NOMO-1 (cell line): Measurements from ENCODE around the gene SGK1.

ENCODE experiments used
- DNase-seq, 2 experiments: peaks; one replicate each; lab custom pipeline; 2025; ENCODE audit not compliant: unreplicated experiment in 2 of 2; lab: John Stamatoyannopoulos, UW

The SGK1 gene

DNA sequence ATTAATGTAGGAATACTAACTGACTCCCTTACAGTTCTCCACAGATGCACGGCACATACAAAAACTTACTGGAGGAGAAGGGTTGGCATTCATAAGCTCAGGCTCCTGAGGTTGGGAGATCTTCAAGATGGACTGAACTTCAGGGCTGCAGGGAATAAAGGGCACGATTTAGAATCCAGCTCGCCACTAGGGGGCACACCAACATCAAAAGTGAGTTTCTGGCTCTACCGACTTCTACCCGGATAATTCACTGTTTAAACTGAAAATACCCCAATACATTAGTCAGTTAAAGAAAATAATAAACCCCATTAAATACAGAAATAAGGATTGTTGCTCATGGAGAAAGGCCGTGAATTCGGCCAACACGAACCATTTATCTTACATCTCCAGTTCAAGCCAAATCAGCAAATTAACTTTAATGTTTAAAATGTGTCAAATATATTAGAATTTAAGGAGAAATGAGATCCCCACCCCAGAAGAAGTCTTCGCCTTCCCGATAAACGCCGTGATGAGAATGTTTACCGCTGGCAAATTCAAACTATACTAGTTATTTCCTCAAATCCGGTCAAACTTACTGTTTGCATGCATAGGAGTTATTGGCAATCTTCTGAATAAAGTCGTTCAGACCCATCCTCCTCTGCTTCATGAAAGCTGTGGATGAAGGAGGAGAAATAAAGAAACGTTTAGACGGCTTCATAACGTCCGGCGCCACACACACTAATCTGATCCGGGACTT is 143.8 kb downstream of the SGK1 start:
- DNase-seq = peak; percentile 48 to 70

DNA sequence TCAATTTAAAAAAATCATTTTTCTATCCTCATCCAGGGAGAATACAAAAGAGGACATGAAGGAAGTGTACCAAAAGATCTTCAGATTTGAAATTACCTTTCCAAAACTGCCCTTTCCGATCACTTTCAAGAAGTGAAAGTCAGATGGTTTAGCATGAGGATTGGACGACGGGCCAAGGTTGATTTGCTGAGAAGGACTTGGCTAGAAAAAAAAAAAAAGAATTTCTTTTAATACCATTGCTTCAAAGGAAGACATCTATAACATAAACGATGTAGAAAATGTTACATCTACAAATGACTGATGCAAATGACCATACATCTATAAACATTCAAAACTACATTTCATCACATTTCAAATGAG is 144.6 kb downstream of the SGK1 start:
- peak in 1 of 2 experiments; percentile 28 for DNase-seq

DNA sequence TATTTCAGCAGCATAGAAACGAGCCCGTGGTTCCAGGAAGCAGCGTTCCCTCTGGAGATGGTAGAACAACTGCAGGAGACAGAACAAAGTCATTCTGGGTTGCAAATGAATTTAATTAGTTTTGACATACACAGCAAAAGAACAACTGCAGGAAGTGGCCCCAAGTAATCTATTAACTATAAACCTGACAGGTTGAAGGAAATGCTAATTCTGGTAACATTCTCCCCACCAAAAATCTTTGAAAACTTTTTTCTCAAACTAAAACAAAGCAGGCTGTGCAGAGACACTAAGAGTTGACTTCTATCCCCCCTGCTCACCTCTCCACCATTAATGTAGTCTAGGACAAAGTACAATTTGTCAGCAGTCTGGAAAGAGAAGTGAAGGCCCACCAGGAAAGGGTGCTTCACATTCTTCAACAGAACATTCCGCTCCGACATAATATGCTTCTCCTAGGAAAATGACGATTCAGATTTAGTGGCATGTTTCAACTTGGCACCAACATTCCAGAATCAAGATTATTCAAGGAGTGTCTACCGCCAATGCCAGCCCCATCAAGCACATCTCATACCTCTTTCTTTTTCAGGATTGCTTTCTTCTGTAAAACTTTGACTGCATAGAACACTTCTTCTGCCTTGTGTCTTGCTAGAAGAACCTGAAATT is 145.1 kb downstream of the SGK1 start:
- DNase-seq = no peak

DNA sequence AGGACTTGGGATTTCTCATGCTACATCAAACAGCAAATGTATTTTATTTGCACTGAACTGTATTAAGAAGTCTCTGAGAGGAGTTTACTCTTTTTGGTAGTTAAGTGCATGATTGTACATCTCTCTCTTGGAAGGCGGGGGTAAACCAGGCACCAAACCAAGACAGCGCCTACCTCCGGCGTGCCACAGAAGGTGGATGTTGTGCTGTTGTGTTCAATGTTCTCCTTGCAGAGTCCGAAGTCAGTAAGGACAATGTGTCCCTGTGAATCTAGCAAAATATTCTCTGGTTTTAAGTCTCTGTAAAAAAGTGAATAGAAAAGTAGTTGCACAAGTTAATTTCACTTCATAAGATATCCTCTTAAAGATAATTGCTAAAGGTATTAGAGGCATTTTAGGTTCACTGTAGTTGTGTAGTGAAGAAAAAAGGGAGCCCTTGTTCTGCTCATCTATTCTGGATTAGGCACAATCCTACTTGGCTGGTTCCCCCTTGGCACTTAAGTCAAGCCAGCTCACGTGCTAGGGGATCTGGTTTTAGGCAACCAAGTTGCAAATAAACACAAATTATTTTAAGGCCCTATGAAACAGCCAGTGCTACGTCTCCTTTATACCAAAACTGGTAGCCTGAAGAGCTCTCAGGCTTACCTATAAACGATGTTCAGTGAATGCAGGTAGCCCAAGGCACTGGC is 145.7 kb downstream of the SGK1 start:
- no peak for DNase-seq

DNA sequence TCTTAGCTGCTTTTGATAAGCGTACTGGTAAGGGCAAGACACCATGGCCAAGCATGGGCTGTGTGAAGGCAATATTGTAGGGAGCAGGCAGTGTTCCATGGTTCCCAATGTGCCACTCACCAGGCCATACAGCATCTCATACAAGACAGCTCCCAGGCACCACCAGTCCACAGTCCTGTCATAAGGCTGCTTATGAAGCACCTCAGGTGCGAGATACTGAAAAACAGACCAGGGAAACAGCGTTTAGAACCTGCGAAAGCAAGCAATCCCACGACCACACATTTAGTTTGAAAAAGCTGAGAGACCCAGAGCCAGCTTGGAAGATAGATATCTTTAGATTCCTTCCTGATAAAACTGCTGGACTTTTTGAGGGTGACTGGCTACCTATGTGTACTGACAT is 146.4 kb downstream of the SGK1 start:
- no peak for DNase-seq

DNA sequence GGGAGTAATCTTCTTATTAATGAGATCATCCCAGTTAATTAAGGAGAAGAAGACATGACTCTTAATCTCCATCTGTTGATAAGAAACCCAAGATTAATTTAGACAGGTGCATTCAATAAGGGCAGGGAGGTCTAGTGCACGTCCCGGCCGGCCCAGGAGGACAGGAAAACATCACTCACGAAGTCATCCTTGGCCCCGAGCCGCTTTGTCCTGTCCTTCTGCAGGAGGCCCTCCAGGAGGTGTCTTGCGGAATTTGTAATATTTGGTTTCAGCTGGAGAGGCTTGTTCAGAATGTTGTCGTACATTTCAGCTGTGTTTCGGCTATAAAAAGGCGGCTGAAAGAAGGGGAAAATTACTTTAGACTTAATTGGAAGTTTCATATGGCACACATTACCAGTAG is 147.1 kb downstream of the SGK1 start:
- no peak for DNase-seq

DNA sequence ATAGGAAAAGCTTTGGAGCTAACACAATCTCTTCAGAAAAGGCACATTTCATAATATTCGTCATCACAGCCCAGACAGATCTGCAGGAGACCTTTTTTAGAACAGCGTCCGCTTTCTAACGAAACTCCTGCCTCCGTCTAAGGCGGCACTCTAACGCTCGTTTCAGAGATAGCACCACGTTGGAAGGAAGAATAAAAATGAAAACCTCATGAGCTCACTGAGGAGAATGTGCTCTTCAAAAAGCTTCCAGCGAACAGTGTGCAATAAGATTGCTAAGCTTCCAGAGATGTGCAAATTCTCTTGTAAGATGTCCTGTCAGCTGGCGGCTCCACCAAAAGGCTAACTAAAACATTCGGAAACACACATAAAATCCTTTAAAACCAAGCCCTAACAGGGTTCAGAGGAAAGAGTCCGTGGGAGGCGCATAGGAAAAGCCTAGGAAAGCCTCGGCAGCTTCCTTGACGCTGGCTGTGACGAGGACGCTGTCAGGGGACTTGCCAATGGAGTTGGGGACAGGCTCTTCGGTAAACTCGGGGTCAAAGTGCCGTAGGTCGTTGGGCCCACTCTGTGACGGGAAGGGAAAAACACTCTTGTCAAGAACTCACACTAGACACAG is 147.9 kb downstream of the SGK1 start:
- DNase-seq = no peak

DNA sequence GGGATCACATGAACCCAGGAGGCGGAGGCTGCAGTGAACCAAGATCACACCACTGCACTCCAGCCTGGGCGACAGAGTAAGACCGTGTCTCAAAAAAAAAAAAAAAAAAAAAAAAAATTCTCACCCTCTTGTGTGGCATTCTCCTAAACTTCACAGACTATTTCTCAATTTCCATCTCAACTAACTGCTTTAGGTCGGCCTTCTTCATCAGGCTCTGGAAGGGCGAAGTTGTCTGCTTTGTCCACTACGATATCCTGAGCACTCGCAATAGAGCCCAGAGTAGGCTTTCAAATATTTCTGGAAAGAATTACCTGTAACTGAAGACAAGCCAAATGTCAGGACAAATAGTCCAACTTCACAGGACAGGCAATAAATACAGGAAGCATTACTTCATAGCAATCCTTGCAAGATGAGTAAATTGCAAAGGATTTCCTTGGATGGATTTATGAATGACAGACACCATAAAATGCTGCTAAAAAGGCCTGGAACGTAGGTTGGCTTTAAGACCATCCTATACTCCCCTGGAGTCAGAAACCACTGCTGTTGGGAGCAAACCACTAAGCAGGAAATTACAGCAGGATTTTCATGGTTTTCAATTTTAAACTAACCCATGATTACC is 149.2 kb downstream of the SGK1 start:
- DNase-seq = no peak

DNA sequence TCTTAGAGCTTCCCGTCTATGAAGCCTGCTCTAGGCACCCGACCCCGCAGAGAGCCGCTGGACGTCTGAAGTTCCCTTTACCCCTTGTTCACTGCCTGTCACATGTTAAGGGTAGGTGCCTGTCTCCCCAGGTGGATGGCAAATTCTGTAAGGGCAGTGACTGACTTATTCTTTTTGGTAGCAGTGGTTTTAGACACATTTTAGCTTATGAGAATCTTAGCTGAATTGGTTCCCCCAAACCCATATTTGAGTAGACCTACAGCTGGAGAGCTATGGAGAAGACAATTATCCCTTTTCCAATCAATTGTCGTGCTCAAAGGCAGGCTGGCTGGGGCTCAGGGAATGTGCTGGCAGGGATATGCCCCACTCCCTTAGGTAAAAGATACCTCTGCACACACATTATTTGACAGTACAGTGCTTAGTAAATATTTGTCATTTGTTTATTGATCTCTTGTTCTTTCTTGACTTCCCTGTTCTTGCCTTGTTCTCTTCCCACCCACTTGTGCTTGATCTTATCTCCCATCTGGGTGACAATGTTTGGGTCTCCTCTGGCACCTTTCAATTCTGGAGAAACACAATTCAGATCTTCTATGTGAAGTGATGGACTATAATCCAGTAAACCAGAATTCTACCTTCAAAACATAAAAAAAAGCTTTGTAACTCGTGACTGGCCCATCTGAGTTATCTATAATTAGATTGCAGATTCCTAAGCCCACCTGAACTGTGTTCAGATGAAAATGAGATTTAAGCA is 151.2 kb downstream of the SGK1 start:
- DNase-seq = no peak

DNA sequence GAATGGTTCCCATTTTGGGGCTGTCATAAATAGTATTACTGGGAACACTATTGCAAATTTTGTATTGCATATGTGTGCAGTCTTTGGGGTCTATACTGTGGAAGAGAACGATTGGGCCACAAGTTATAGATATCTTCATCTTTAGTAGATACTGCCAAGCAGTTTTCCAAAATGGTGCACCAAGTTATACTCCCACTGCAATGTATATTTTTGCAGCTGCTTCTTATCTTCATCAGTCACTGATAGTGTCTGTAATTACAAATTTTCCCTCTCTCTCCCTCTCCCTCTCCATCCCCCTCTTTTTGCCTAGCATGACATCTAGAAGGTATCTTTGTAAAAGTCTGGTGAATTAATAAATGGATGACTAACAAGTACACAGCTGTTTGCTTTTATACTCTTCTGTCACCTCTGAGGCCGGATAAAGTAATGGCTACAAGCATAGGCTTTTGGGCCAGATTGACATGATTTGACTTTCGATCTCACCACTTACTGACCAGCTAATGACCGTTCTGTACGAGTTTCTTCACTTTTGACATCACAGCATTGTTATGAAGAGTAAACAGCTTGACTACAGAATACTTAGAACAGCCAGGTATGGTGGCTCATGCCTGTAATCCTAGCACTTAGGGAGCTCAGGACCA is 152.2 kb downstream of the SGK1 start:
- no peak for DNase-seq

DNA sequence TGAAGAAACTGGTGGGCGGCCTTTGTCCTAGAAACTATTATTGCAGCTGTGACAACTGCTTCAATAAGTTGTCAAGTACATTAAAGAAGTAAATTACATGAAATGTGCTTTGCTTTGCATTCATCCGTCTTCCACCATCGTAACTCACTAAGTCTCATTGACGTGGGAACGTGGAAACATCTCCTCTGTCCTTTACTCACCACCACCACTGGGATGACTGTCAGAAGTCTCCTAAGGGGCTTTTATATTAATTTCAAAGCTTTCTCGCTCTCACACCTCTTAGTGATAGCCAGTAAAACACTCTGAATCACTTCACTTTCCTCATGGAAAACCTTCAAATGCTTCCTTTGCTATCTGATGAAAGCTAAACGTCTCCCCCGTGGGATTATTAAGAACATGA is 153.6 kb downstream of the SGK1 start:
- DNase-seq = no peak

DNA sequence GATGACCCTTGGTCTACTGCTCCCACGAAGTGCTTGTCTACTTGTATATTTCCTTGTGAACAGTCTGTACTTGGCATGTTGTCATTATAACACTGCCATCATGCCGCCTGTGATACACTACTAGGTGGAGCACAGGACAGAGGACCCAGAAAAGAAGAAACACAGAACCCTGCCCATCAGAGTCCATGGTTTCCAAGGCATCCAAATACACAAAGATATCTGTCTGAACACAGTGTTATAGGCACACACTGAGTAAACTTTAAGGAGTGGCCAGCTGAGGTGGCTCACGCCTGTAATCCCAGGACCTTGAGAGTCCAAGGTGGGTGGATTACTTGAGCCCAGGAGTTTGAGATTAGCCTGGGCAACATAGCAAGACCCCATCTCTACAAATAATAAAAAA is 155.0 kb downstream of the SGK1 start:
- DNase-seq = no peak

DNA sequence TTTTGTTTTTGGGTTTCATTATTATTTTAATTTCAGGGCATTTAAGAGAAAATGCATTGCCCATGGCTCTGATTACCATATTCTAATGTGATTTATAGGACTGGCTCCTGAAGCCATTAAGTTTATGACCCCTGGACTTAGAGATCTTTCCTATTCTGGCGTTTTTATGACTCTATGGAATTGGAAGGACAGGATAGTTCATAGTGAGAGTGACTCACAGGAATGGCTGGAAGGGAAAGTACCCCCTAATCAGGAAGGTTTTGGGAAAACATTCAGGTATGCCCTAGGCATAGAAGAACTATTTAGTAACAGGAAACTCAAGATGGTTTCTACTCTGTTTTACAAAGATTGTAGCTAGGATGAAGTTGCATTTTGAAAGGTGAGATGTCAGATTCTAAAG is 156.9 kb downstream of the SGK1 start:
- no peak for DNase-seq

DNA sequence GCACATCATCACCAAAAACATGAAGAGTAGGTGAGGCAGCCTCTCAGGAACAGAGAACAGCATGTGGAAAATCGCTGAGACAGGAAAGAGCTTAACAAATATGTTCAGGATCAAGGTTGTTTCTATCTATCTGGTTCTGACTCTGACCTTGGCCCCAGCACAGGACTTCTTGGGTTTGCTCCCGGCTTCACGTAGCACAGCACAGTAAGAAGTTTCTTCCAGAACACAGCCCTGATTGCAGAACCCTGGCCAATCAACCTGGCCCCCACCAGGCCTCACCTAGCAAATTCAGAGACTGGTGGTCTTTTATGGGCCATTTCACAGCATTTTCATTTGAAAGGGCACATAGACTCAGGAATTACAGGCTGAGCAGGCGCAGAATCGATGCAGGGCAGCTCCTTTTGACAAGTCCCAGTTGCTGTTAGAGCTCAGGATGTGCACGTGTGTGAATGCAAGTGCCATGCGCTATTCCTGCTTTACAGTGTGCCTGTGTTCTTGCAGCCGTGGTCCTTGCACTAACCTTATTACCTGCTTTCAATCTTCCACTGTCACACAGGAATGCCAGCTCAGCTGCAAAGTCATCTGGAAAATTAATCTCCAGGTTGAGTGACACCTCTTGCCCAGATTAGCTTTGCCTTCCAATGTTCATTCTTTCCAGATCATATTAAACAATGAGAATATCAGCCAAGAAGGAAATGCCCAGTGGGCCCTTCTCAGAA is 165.0 kb downstream of the SGK1 start:
- no peak for DNase-seq

DNA sequence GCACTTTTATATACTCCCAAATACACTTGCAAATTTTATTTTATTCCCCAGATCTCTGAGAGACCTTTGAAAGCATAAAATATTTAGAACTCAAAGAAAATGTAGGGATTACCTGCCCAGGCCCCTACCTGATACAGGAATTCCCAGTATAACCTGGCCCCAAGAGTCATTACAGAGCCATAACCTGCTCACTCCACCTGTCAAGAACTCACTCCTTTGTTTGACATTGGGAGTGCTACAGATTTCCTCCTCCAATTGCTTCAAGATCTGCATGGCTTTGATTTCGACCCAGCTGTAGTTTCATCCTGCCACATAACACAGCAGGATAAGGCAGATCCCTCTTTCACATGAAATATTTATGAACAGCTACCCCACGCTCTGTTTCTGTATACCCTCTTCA is 169.3 kb downstream of the SGK1 start:
- no peak for DNase-seq

DNA sequence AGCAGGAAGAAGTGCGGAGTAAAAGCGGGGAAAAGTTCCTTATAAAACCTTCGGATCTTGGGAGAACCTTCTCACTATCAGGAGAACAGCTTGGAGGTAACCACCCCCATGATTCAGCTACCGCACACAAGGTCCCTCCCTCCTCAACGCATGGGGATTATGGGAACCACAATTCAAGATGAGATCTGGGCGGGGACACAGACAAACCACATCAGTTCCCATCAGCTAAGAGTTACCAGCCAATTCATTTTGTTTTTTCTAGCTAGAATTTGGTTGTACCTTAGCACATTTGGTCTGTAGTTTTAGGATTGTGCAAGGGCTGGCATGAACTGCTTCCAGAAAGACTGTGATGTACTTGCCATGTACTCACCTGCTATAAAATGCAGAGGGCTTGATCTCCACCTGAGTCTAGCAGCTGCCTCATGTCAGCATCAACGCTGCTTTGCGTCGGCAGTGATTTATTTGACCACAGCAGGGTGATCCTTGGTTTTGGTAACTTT is 170.8 kb downstream of the SGK1 start:
- DNase-seq = no peak

DNA sequence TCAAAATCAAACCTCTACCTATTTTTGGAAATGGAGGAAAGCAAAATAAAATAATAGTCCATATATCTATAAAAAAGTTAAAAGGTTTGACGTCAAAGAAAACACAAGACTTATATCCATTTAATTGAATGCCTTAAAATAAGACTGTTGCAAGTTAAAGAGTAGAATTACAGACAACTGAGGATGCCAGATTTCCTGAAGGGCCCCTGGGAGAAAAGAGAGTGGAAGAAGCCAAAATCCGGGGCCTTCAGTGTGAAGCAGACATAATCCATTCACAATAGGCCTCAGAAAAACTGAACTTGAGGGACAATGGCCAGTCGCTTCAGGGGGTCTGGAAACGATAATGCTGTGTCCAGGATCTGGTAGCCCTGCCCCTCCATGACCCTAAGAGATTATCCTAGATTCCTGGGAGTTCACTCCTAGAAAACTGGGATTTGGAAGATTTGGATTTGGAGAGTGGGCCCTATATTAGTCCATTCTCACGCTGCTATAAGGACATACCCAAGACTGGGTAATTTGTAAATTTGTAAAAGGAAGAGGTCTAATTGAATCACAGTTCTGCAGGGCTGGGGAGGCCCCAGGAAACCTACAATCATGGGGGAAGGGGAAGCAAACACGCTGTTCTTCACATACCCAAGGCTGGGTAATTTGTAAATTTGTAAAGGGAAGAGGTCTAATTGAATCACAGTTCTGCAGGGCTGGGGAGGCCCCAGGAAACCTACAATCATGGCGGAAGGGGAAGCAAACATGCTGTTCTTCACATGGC is 171.5 kb downstream of the SGK1 start:
- DNase-seq = no peak

DNA sequence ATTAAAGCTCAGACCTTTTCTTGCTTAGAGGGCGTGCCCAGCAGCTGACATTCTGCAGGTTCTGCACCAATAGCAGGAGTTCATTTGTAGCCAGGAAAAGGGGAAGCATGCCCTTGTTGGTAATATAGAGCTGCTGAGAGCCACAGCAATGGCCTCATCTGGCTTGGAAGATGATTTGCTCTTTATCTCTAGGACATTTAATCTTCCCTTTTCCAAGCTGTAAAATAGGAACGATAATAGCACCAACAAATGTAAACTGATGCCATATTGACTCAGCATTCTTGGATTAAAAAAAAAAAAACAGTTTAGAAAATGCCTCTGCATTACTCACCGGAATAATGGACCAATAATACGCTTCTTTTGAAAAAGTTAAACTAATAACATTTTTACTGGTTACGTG is 172.1 kb downstream of the SGK1 start:
- DNase-seq = peak; percentile 50 to 52
